NB4 (cell line): ENCODE results near the gene KIF6.
"Not testable (repeated sequence)": the region's sequence is repeated elsewhere in the genome, so short reads cannot be mapped to it uniquely, and the experiment has no call there.

Source experiments
- MYC ChIP-seq: IDR thresholded peaks from 2 replicates; pipeline ENCODE4 v1.6.1; 2011; ENCODE audit warnings: low read depth, low read length
- POLR2A ChIP-seq: IDR thresholded peaks from 2 replicates; pipeline ENCODE4 v1.6.1; 2011; ENCODE audit warnings: mild to moderate bottlenecking; ENCODE audit not compliant: insufficient read length; ENCODE audit errors: extremely low read depth
- TF ChIP-seq, protein P1 (sequence below): IDR thresholded peaks from one replicate; pipeline ENCODE4 v1.5.1; 2012; ENCODE audit warnings: low read depth, low read length
- TF ChIP-seq, protein P2 (sequence below): IDR thresholded peaks from 2 replicates; pipeline ENCODE4 v1.6.1; 2011; ENCODE audit warnings: low read depth, low read length

DNA sequence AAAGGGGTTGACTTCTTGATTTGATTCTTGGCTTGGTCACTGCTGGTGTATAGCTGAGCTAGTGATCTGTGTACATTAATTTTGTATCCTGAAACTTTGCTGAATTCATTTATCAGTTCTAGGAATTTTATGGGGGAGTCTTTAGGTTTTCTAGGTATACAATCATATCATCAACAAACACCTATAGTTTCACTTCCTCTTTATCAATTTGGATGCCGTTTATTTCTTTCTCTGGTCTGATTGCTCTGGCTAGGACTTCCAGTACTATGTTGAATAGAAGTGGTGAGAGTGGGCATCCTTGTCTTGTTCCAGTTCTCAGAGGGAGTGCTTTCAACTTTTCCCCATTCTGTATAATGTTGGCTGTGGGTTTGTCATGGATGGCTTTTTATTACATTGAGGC is 245.4 kb downstream of the KIF6 start:
- TF ChIP-seq, protein P1, sequence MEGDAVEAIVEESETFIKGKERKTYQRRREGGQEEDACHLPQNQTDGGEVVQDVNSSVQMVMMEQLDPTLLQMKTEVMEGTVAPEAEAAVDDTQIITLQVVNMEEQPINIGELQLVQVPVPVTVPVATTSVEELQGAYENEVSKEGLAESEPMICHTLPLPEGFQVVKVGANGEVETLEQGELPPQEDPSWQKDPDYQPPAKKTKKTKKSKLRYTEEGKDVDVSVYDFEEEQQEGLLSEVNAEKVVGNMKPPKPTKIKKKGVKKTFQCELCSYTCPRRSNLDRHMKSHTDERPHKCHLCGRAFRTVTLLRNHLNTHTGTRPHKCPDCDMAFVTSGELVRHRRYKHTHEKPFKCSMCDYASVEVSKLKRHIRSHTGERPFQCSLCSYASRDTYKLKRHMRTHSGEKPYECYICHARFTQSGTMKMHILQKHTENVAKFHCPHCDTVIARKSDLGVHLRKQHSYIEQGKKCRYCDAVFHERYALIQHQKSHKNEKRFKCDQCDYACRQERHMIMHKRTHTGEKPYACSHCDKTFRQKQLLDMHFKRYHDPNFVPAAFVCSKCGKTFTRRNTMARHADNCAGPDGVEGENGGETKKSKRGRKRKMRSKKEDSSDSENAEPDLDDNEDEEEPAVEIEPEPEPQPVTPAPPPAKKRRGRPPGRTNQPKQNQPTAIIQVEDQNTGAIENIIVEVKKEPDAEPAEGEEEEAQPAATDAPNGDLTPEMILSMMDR = not testable (repeated sequence)
- TF ChIP-seq, protein P2, sequence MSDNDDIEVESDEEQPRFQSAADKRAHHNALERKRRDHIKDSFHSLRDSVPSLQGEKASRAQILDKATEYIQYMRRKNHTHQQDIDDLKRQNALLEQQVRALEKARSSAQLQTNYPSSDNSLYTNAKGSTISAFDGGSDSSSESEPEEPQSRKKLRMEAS = not testable (repeated sequence)
- not testable (repeated sequence) for TF ChIP-seq POLR2A, MYC
